Hematopoietic multipotent progenitor cell treated with erythropoietin and hydrocortisone succinate and interleukin-3 and kit ligand, for 8 days (in vitro differentiated cells): ENCODE measurements around the gene SH3BGRL2.
"Not testable (repeated sequence)": the region's sequence is repeated elsewhere in the genome, so short reads cannot be mapped to it uniquely, and the experiment has no call there.

ENCODE experiments used
- DNase-seq: peaks from one replicate; pipeline ENCODE4 v3.0.0-alpha.2; 2015

Gene SH3BGRL2

GRCh38 chr6:79704200-79704599, 73.1 kb downstream of the SH3BGRL2 start:
- no peak for DNase-seq

- DNase-seq: no peak
These were observed 74.4 kb downstream of the SH3BGRL2 start for GRCh38 chr6:79705456-79705995.

DNA sequence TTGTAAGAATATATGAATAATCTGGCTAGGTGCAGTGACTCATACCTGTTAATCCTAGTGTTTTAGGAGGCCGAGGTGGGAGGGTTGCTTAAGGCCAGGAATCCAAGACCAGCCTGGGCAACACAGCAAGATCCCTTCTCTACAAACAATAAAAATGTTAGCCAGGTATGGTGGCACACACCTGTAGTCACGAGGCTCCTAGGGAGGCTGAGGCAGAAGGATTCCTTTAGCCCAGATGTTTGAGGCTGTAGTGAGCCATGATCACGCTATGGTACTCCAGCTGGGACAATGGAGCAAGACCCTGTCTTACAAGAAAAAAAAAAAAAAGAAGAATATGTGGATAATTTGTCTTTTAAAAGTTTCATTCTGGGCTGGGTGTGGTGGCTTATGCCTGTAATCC, 75.4 kb downstream of the SH3BGRL2 start:
- no peak for DNase-seq

DNA sequence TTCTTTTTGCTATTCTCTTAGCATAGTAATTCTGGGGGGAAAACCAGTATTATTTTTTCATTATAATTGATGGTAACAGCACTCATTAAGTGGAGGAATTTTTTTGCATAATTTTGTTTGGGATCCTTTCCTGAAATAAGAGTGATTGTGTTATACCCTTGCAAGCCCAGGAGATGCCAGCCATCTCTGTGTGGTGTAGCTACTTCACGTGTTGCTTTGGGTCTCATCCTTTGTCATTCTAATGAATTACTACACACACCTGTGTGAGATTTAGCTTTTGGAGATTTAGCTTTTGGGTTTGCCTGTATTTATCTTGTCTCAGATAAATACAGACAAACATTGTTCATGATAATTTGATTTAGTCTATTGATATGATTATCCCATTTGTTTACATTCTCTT, 76.5 kb downstream of the SH3BGRL2 start:
- no peak for DNase-seq

- no peak for DNase-seq
These were observed 77.1 kb downstream of the SH3BGRL2 start for GRCh38 chr6:79708095-79708791.

GRCh38 chr6:79710127-79710526, 79.0 kb downstream of the SH3BGRL2 start:
- no peak for DNase-seq

GRCh38 chr6:79711167-79711566, 80.0 kb downstream of the SH3BGRL2 start:
- DNase-seq: no peak

DNA sequence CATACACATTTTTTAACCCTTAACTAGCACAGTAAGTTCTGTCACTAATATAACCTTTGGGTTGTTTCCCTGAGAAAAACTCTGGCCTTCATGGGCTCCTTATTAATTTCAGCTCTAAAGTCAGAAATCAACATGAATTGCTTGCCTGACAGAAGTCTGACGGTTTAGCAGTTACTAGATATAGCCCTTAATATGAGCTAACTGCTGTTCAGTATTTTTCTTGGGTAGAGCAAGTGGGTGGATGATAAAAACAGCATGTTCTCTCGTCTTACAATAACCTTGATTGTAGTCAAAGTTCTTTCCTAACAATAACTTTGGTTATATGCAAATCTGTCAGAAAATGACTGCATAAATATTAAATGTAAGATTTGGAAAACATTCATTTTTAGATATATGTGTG, 81.0 kb downstream of the SH3BGRL2 start:
- DNase-seq: no peak

GRCh38 chr6:79712616-79713135, 81.5 kb downstream of the SH3BGRL2 start:
- no peak for DNase-seq

DNA sequence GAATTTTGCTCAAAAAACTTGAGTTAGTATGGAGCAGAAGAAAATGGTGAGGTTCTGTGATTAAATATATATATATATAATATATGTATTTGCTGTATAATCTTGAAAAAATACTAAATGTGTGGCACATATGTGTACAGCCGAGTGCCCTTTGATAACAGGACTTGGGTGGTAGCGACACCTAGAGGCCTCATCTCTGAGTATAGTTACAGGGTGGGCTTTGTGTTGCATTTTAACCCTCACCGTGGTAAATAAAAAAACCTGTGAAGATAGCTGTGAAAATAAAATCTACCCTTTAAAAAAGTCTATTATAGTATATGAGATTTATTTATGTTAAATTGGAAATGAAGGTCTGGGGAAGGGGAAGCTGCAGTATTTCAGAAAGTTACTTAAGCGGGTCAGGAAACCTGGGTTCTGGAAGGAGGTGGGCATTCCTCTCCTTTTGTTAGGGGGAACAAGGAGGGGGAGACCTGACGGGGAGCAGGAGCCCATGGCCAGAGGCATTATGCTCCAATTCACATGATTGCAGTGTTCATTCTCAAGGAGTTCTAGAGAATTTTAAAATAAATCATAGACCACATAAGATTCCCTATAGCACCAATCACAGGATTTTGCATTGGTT, 82.7 kb downstream of the SH3BGRL2 start:
- peak; percentile 68 for DNase-seq

GRCh38 chr6:79717989-79718388, 86.9 kb downstream of the SH3BGRL2 start:
- no peak for DNase-seq

GRCh38 chr6:79718509-79719247, 87.5 kb downstream of the SH3BGRL2 start:
- DNase-seq: no peak

DNA sequence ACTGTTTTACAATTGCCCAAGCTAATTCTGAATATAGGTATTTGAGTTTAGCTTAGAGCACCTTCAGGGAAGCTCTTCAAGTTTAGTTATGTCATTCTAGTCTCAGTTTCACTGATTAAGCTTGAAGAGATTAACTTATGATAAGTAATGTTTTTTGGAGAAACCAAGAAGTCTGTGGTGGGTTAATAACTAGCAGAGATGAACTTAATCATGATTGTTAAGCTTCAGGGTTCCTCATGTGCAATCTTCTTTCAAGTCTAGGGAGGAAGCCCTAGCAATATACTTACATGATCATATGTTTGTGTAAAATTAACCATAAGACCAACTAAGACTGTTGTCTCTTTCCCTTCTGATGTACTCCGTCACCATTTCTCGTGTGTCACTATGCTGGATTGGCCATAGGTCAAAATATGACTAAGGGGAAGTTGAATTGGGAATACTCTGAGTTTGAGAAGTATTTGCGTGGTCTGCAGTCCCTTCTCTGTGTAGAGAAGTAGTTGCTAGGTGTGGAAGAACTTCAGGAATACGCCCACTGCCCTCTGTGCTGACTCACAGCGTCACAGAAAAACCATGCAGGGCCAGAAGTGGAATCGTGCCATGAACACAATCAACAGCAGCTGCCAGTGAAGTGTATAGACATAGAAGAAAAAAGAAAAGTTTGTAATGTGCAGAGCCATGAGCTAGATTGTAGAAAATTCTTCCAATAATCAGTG, 88.3 kb downstream of the SH3BGRL2 start:
- DNase-seq: no peak

- DNase-seq: no peak
These were observed 93.7 kb downstream of the SH3BGRL2 start for GRCh38 chr6:79724816-79725215.

- DNase-seq: no peak
These were observed 100.3 kb downstream of the SH3BGRL2 start for GRCh38 chr6:79731471-79731870.

DNA sequence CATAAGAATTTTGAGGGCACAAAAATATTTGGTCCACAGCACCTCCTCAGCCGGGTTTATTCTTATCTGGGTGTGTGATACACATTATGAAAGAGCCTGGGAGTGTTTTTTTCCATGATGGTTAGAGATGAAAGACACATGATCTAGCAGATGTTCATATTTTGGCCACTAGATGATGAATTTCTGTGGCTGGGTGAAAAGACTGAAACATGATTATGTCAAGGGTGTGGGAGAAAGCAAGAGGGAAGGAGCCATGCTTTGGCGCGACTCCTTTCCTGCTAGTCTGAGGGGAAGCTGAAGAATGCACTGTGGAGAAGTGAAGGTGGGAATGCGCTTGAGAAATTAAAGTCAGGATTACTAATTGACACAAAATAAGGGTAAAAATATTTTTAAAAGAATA, 102.3 kb downstream of the SH3BGRL2 start:
- no peak for DNase-seq

GRCh38 chr6:79734374-79734773, 103.2 kb downstream of the SH3BGRL2 start:
- DNase-seq: no peak

DNA sequence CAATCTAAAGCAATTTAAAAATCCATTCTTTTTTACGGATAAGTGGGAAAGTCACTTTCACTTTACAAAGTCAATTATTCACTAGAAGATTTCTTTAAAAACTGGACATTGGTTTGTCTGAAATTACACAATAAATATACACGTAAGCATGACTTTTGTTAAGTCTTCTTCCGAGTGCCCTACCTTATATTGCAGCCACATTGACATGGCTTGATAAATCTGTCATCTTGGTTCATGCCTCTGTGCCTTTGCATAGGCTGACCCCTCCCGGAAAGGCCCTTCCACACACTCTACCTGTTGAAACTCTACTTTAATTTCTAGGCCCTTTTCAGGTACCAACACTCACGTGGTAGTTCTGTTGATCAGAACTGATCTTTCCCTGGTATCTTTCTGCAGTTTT, 104.1 kb downstream of the SH3BGRL2 start:
- DNase-seq: no peak

DNA sequence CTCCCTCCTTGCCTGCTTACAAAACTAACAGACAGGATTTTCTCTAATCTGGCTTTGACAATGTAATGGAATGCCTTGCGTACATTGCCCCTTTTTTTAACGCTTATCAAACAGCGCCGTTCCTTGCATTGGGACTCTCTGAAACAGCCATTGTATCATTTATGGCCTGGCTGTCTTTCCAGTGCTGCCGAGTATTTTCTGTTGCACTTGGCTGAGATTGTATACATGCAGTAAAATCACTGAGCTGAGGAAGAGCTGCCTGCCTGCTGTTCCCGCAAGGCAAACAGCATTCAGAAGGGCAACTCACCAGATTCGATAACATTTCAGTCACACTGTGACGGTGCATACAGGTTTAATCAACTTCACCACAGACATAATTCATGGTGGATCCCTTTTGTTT, 106.0 kb downstream of the SH3BGRL2 start:
- no peak for DNase-seq

GRCh38 chr6:79742030-79742429, 110.9 kb downstream of the SH3BGRL2 start:
- no peak for DNase-seq

DNA sequence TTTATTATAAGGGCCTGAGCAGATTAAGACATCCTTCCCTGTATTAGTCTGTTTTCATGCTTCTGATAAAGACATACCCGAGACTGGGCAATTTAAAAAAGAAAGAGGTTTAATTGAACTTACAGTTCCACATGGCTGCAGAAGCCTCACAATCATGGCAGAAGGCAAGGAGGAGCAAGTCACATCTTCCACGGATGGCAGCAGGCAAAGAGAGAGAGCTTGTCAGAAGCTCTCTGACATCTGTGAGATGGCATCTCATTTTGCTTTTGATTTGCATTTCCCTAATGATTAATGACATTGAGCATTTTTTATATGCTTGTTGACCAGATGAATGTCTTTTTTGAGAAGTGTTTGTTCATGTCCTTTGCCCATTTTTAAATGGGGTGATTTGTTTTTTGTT, 114.2 kb downstream of the SH3BGRL2 start:
- DNase-seq: not testable (repeated sequence)

GRCh38 chr6:79746325-79746724, 115.2 kb downstream of the SH3BGRL2 start:
- not testable (repeated sequence) for DNase-seq

- DNase-seq: no peak
These were observed 119.7 kb downstream of the SH3BGRL2 start for GRCh38 chr6:79750806-79751205.
